Neuronal stem cell (in vitro differentiated cells): ENCODE results near the gene TBC1D22A.

Experiments
- DNase-seq: peaks from one replicate; pipeline ENCODE4 v3.0.0-alpha.2; 2013; ENCODE audit warnings: low spot score
- H2AFZ ChIP-seq: one replicate; pipeline ENCODE4 v1.6.1; 2013; ENCODE audit warnings: mild to moderate bottlenecking, low read length, inconsistent platforms
- H2AK5ac ChIP-seq: 2 replicates; pipeline ENCODE4 v1.6.1; 2013; ENCODE audit warnings: low read depth, mild to moderate bottlenecking, inconsistent platforms, low read length, moderate library complexity, mixed read lengths
- H2BK120ac ChIP-seq: 2 replicates; pipeline ENCODE4 v1.6.1; 2013; ENCODE audit warnings: low read depth, mild to moderate bottlenecking, inconsistent platforms, low read length, moderate library complexity, mixed read lengths
- H2BK12ac ChIP-seq: one replicate; pipeline ENCODE4 v1.6.1; 2013; ENCODE audit warnings: low read length, inconsistent platforms
- H2BK15ac ChIP-seq: 2 replicates; pipeline ENCODE4 v1.6.1; 2013; ENCODE audit warnings: mild to moderate bottlenecking, low read length, inconsistent platforms, mixed read lengths
- H2BK5ac ChIP-seq: one replicate; pipeline ENCODE4 v1.6.1; 2013; ENCODE audit warnings: inconsistent platforms, mild to moderate bottlenecking, low read length, moderate library complexity
- H3K14ac ChIP-seq: one replicate; pipeline ENCODE4 v1.6.1; 2013; ENCODE audit warnings: low read length, inconsistent platforms
- H3K18ac ChIP-seq: 2 replicates; pipeline ENCODE4 v1.6.1; 2013; ENCODE audit warnings: low read length, inconsistent platforms
- H3K23ac ChIP-seq: 2 replicates; pipeline ENCODE4 v1.6.1; 2013; ENCODE audit warnings: low read depth, mild to moderate bottlenecking, mixed read lengths, low read length, inconsistent platforms; ENCODE audit not compliant: poor library complexity
- H3K27ac ChIP-seq: replicated peaks from 3 replicates; pipeline ENCODE4 v1.5.1; 2013; ENCODE audit warnings: low read length, inconsistent platforms
- H3K27me3 ChIP-seq, 3 experiments: 2 replicates each; pipeline ENCODE4 v1.6.1; 2013; ENCODE audit warnings: low read length in 3 of 3, mild to moderate bottlenecking in 2 of 3, inconsistent platforms in 1 of 3, low read depth in 1 of 3, mixed read lengths in 1 of 3, moderate library complexity in 1 of 3; ENCODE audit not compliant: control insufficient read depth in 3 of 3, insufficient read depth in 3 of 3
- H3K36me3 ChIP-seq, 2 donors: replicated peaks in 1 of 2; 2 replicates each; pipeline ENCODE4 v1.6.1; 2013; ENCODE audit warnings: low read length in 2 of 2; ENCODE audit not compliant: control insufficient read depth in 2 of 2, insufficient read depth in 2 of 2
- H3K4ac ChIP-seq: 2 replicates; pipeline ENCODE4 v1.6.1; 2013; ENCODE audit warnings: inconsistent platforms, mild to moderate bottlenecking, low read length, moderate library complexity
- H3K4me1 ChIP-seq, 2 donors: 1 replicate in 1 of 2; 2 replicates in 1 of 2; pipeline ENCODE4 v1.6.1; 2013; ENCODE audit warnings: low read length in 2 of 2, low read depth in 1 of 2; ENCODE audit not compliant: control insufficient read depth in 2 of 2, insufficient read depth in 1 of 2
- H3K4me2 ChIP-seq: one replicate; pipeline ENCODE4 v1.6.1; 2013; ENCODE audit warnings: mild to moderate bottlenecking, low read length, inconsistent platforms; ENCODE audit not compliant: insufficient read depth, poor library complexity, severe bottlenecking
- H3K4me3 ChIP-seq, 2 donors: 2 replicates each; pipeline ENCODE4 v1.5.1; 2013; ENCODE audit warnings: low read length in 2 of 2, mild to moderate bottlenecking in 2 of 2, inconsistent platforms in 1 of 2, moderate library complexity in 1 of 2
- H3K79me1 ChIP-seq: one replicate; pipeline ENCODE4 v1.6.1; 2013; ENCODE audit warnings: low read depth, mild to moderate bottlenecking, inconsistent platforms, low read length, moderate library complexity
- H3K9ac ChIP-seq: one replicate; pipeline ENCODE4 v1.6.1; 2013; ENCODE audit warnings: mild to moderate bottlenecking, low read depth, low read length, inconsistent platforms; ENCODE audit not compliant: poor library complexity
- H3K9me3 ChIP-seq, 2 donors: replicated peaks in 1 of 2; 2 replicates each; pipeline versions ENCODE3 to v1.6.1; 2013; ENCODE audit warnings: low read length in 2 of 2, mild to moderate bottlenecking in 2 of 2, inconsistent platforms in 1 of 2, low read depth in 1 of 2, mixed read lengths in 1 of 2, moderate library complexity in 1 of 2; ENCODE audit not compliant: control insufficient read depth in 2 of 2, insufficient read depth in 1 of 2
- H4K8ac ChIP-seq: one replicate; pipeline ENCODE4 v1.6.1; 2013; ENCODE audit warnings: low read depth, mild to moderate bottlenecking, inconsistent platforms, low read length, moderate library complexity
- H4K91ac ChIP-seq: one replicate; pipeline ENCODE4 v1.6.1; 2013; ENCODE audit warnings: low read length, low read depth, mild to moderate bottlenecking, inconsistent platforms; ENCODE audit not compliant: poor library complexity
- WGBS, 2 donors: extraction: QIAGEN DNeasy Blood & Tissue Kit; methylation state at CpG; one replicate each; pipeline ENCODE4 v1.1.7; 2013; ENCODE audit warnings: missing lambda C conversion rate in 2 of 2, mixed read lengths in 1 of 2; ENCODE audit not compliant: insufficient read length in 2 of 2, insufficient replicate concordance in 1 of 2; ENCODE audit errors: extremely low coverage in 2 of 2; 5-methylcytosine and 5-hydroxymethylcytosine counted together

The TBC1D22A gene

DNA sequence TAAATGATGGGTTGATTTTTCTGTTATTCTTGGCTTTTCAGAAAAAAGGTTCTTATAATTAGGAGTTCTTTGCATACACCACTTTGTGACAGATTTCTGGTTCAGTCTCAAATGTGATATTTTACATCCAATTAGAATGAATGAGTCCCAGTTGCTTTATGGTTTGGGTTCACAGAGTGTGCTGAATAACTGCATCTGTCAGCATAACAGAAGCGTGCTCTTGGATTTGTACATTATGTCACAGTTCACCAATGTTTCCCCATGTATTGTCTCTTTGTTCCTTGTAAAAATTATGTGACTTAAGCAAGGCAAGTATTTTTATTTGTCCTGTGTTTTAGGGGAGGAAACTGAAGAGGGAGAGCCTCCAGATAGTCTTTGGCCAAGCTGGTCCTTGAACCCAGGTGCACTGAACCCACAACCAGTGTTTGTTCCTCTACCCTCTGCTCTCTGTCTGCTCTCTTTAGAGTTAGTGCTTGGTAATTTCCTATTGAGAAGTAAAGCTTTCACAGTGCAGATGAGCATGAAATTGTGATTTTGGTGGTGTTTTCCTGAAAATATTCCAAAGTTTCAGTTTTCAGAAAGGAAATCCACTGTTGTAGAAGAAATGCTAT is 107.5 kb downstream of the TBC1D22A start:
- Histone ChIP-seq H3K9ac (no peak overlapping the region), H2BK120ac (no peak overlapping the region), H3K27me3 (no peaks in the 10 kb centered on the region), H4K91ac (no peak overlapping the region), H3K23ac (no peak overlapping the region), H2AK5ac (no peak overlapping the region), H3K4me1 (peaks cover 0 to 4% of the 10 kb centered on the region in 2 donors), H3K4me3 (no peak overlapping the region), H3K18ac (no peak overlapping the region), H3K27ac (no peak overlapping the region), H2BK5ac (no peak overlapping the region), H2BK15ac (no peak overlapping the region), H3K36me3 (peaks cover 0 to 6% of the 10 kb centered on the region in 2 donors), H2BK12ac (no peak overlapping the region), H3K9me3 (peaks cover 9 to 17% of the 10 kb centered on the region in 2 donors), H3K79me1 (no peaks in the 10 kb centered on the region), H4K8ac (no peak overlapping the region), H2AFZ (no peak overlapping the region), H3K4me2 (no peak overlapping the region), H3K4ac (no peak overlapping the region), H3K14ac (no peak overlapping the region)
- no CpG with 5 or more reads among the region's 1 CpG for WGBS, 2 donors
- DNase-seq = no peak

DNA sequence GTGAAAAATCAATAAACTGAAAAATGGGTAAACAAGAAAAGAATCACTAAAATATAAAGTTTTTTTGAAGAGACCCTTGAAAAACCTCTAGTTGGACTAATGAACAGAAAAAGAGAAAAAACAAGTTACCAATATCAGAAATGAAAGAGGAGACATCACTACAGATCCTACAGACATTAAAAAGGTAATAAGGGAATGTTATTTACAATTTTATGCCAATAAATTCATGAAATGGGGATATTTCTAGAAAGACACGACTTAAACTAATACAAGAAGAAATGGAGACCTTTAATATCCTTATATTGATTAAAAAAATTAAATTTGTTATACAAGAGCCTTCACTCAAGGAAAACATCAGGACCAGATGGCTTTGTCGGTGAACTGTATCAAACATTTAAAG is 109.4 kb downstream of the TBC1D22A start:
- Histone ChIP-seq H3K27me3 (no peaks in the 10 kb centered on the region), H3K4ac (no peak overlapping the region), H3K23ac (no peak overlapping the region), H2BK120ac (no peak overlapping the region), H2BK15ac (no peak overlapping the region), H3K4me1 (peaks cover 0 to 4% of the 10 kb centered on the region in 2 donors), H2AK5ac (no peak overlapping the region), H3K4me2 (no peak overlapping the region), H2BK5ac (no peak overlapping the region), H2BK12ac (no peak overlapping the region), H2AFZ (no peak overlapping the region), H3K27ac (no peak overlapping the region), H3K79me1 (no peaks in the 10 kb centered on the region), H4K91ac (no peak overlapping the region), H3K9ac (no peak overlapping the region), H3K36me3 (peaks cover 0 to 6% of the 10 kb centered on the region in 2 donors), H4K8ac (no peak overlapping the region), H3K4me3 (no peak overlapping the region), H3K14ac (no peak overlapping the region), H3K18ac (no peak overlapping the region), H3K9me3 (peaks cover 9 to 17% of the 10 kb centered on the region in 2 donors)
- no peak for DNase-seq
- WGBS, 2 donors = no CpG with 5 or more reads among the region's 2 CpGs

DNA sequence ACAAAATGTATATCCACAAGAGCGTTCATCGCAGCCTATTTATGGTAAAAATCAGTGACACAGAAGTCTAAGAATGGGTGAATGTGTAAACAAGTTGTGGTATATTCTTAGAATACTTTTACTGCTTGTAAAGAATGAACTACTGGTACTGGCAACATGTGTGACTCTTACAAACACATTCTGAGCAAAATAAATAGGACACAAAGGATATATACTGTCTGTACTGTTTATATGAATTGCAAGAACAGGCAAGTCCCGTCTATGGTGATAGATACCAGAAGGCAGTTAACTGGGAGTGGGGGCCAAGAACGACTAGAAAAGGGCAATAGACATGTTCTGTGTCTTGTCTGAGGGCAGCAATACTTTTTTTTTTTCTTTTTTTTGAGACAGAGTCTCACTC is 112.6 kb downstream of the TBC1D22A start:
- Histone ChIP-seq H3K4me3 (no peak overlapping the region), H3K4ac (no peak overlapping the region), H2BK12ac (no peak overlapping the region), H2AK5ac (no peak overlapping the region), H3K9me3 (peaks cover 9 to 17% of the 10 kb centered on the region in 2 donors), H3K27me3 (no peaks in the 10 kb centered on the region), H3K18ac (no peak overlapping the region), H3K79me1 (no peaks in the 10 kb centered on the region), H3K4me2 (no peak overlapping the region), H3K14ac (no peak overlapping the region), H2BK120ac (no peak overlapping the region), H3K4me1 (peaks cover 0 to 4% of the 10 kb centered on the region in 2 donors), H3K23ac (no peak overlapping the region), H3K9ac (no peak overlapping the region), H3K36me3 (peaks cover 0 to 6% of the 10 kb centered on the region in 2 donors), H4K8ac (no peak overlapping the region), H2AFZ (no peak overlapping the region), H2BK5ac (no peak overlapping the region), H4K91ac (no peak overlapping the region), H3K27ac (no peak overlapping the region), H2BK15ac (no peak overlapping the region)
- DNase-seq = no peak
- WGBS, 2 donors = no CpG with 5 or more reads among the region's 4 CpGs

DNA sequence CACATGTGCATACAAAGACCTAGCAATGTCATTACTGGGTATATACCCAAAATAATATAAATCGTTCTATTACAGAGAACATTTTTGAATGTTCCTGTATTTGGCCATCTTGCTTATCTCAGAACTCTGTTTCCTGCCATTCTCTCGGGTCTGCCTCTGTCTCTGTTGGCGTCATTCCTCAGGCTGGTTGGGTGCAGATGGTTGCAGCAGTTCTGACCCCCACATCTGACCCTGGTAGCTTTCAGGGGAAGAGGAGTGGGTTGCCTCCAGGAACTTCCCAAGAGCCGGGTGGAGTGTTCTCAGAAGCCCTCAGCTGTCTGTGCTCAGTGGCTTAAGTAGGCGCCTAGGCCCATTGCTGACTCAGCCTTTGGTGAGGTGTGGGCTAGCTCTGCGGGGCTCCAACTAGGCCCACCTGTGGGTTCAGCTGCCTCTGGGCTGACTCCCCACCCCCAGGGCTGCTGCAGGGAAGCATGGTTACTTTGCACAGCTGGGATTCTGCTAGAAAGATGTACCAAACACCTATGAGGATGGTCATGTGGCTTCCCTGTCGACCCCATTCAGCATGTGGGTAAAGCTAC is 114.0 kb downstream of the TBC1D22A start:
- Histone ChIP-seq H3K36me3 (no peaks in the 10 kb centered on the region), H4K91ac (no peak overlapping the region), H2AFZ (no peak overlapping the region), H3K79me1 (no peaks in the 10 kb centered on the region), H3K23ac (no peak overlapping the region), H3K4ac (no peak overlapping the region), H2BK5ac (no peak overlapping the region), H3K4me3 (no peak overlapping the region), H4K8ac (no peak overlapping the region), H2BK12ac (no peak overlapping the region), H3K14ac (no peak overlapping the region), H2BK15ac (no peak overlapping the region), H3K27me3 (no peaks in the 10 kb centered on the region), H3K18ac (peak overlapping the region; percentile 11), H2BK120ac (no peak overlapping the region), H3K9ac (no peak overlapping the region), H2AK5ac (no peak overlapping the region), H3K9me3 (peaks cover 6 to 7% of the 10 kb centered on the region in 2 donors), H3K27ac (no peak overlapping the region), H3K4me1 (peaks cover 0 to 4% of the 10 kb centered on the region in 2 donors), H3K4me2 (no peak overlapping the region)
- no peak for DNase-seq
- no CpG with 5 or more reads among the region's 7 CpGs for WGBS, 2 donors
